Smooth muscle cell (in vitro differentiated cells): ENCODE data around the gene TRAF5. TPM values are rescaled to one million over a fixed set of nuclear protein-coding genes. Genes with fewer than 3 reads are reported as not detected.
"Not testable (repeated sequence)": the region's sequence is repeated elsewhere in the genome, so short reads cannot be mapped to it uniquely, and the experiment has no call there.

Source experiments
- DNase-seq: peaks from one replicate; lab custom pipeline; 2025; ENCODE audit not compliant: unreplicated experiment; lab: John Stamatoyannopoulos, UW
- H2AFZ ChIP-seq: fragments of 200-600 bp; sonication (generic); 2 replicates; pipeline ENCODE4 v1.6.0; 2016; ENCODE audit warnings: antibody characterized with exemption, low read depth, mild to moderate bottlenecking
- H3F3A ChIP-seq: fragments of 200-600 bp; sonication (generic); 2 replicates; pipeline ENCODE4 v1.6.0; 2017; ENCODE audit warnings: antibody characterized with exemption, low read depth
- H3K27ac ChIP-seq: fragments of 200-600 bp; sonication (generic); 2 replicates; pipeline ENCODE4 v1.5.1; 2016; ENCODE audit warnings: low read depth, mild to moderate bottlenecking
- H3K27me3 ChIP-seq: fragments of 200-600 bp; sonication (generic); 2 replicates; pipeline ENCODE4 v1.6.1; 2016; ENCODE audit warnings: low read depth, mild to moderate bottlenecking
- H3K36me3 ChIP-seq: fragments of 200-600 bp; sonication (generic); 2 replicates; pipeline ENCODE4 v1.5.1; 2016; ENCODE audit warnings: low read depth
- H3K4me1 ChIP-seq: fragments of 200-600 bp; sonication (generic); 2 replicates; pipeline ENCODE4 v1.5.1; 2016; ENCODE audit warnings: low read depth
- H3K4me2 ChIP-seq: fragments of 200-600 bp; sonication (generic); 2 replicates; pipeline ENCODE4 v1.6.0; 2016; ENCODE audit warnings: mild to moderate bottlenecking
- H3K4me3 ChIP-seq: fragments of 200-600 bp; sonication (generic); 2 replicates; pipeline ENCODE4 v1.5.1; 2016; ENCODE audit warnings: mild to moderate bottlenecking
- H3K79me2 ChIP-seq: fragments of 200-600 bp; sonication (generic); 2 replicates; pipeline ENCODE4 v1.6.0; 2016; ENCODE audit warnings: low read depth, mild to moderate bottlenecking
- H3K9ac ChIP-seq: fragments of 200-600 bp; sonication (generic); 2 replicates; pipeline ENCODE4 v1.6.0; 2016; ENCODE audit warnings: low read depth
- H3K9me3 ChIP-seq: fragments of 200-600 bp; sonication (generic); replicated peaks from 2 replicates; pipeline ENCODE4 v1.5.1; 2016; ENCODE audit warnings: low read depth
- H4K20me1 ChIP-seq: fragments of 200-600 bp; sonication (generic); 2 replicates; pipeline ENCODE4 v1.6.0; 2016; ENCODE audit warnings: low read depth
- CTCF ChIP-seq: fragments of 200-600 bp; sonication (generic); IDR thresholded peaks from 2 replicates; pipeline ENCODE4 v1.5.1; 2017; ENCODE audit warnings: borderline replicate concordance, mild to moderate bottlenecking, antibody characterized with exemption; ENCODE audit not compliant: insufficient read depth, poor library complexity, severe bottlenecking
- WGBS: methylation state at CpG from one replicate; pipeline ENCODE4 v1.1.7; 2016; ENCODE audit warnings: low lambda C conversion rate; 5-methylcytosine and 5-hydroxymethylcytosine counted together
- polyA plus RNA-seq: library from polyadenylated mRNA; unstranded; fragments of >200 nt; fragmentation: Nextera tagmentation; extraction: Ambion mirVana; gene quantifications from 2 replicates; pipeline ENCODE4 v1.2.1, GENCODE V29; 2016
- total RNA-seq: library from RNA; depleted of rRNA; stranded (reverse); fragments of >200 nt; gene quantifications from 2 replicates; pipeline ENCODE4 v1.2.3, GENCODE V29; 2014

TRAF5 gene
- total and polyA plus RNA-seq, 2 experiments from 2014 or later = 6.1 to 15.0 TPM

- H3K4me2 ChIP-seq, H3K36me3 ChIP-seq, H3F3A ChIP-seq, DNase-seq, H3K4me3 ChIP-seq, H3K4me1 ChIP-seq, H4K20me1 ChIP-seq, H3K9me3 ChIP-seq, H3K79me2 ChIP-seq, H2AFZ ChIP-seq, H3K9ac ChIP-seq, H3K27ac ChIP-seq: not testable (repeated sequence)
- 90% methylated on average over 1 of the region's 1 CpG for WGBS
- peaks cover 21% of the 10 kb centered on the region for H3K27me3 ChIP-seq
These were observed 75.1 kb downstream of the TRAF5 start for GRCh38 chr1:211401751-211402150.

- not testable (repeated sequence) for H3K9ac ChIP-seq, H3K27me3 ChIP-seq, H3K36me3 ChIP-seq, H3K79me2 ChIP-seq, H3F3A ChIP-seq, H2AFZ ChIP-seq, H3K4me2 ChIP-seq, H3K4me1 ChIP-seq, H3K27ac ChIP-seq, DNase-seq, H3K4me3 ChIP-seq, H4K20me1 ChIP-seq, H3K9me3 ChIP-seq
- 98% methylated on average over 3 of the region's 3 CpGs for WGBS
These were observed 79.5 kb downstream of the TRAF5 start for GRCh38 chr1:211406086-211406485.

- not testable (repeated sequence) for H3F3A ChIP-seq, H3K27ac ChIP-seq, H3K9me3 ChIP-seq, H3K36me3 ChIP-seq, H3K4me3 ChIP-seq, H3K4me1 ChIP-seq, DNase-seq, H3K27me3 ChIP-seq, H3K9ac ChIP-seq, H3K79me2 ChIP-seq, H3K4me2 ChIP-seq, H2AFZ ChIP-seq, H4K20me1 ChIP-seq
- 96% methylated on average over 7 of the region's 7 CpGs for WGBS
These were observed 81.1 kb downstream of the TRAF5 start for GRCh38 chr1:211407749-211408148.

GRCh38 chr1:211411639-211412038, 85.0 kb downstream of the TRAF5 start:
- 100% methylated on average over 3 of the region's 3 CpGs for WGBS
- Histone ChIP-seq H3K27me3 (no peaks in the 10 kb centered on the region), H3K4me3 (no peak overlapping the region), H3K36me3 (no peaks in the 10 kb centered on the region), H3K27ac (no peak overlapping the region), H2AFZ (no peak overlapping the region), H3K4me2 (no peak overlapping the region), H3K9me3 (no peaks in the 10 kb centered on the region), H3K9ac (no peak overlapping the region), H3K4me1 (peaks cover 3% of the 10 kb centered on the region), H4K20me1 (no peaks in the 10 kb centered on the region), H3K79me2 (no peaks in the 10 kb centered on the region), H3F3A (peaks cover 8% of the 10 kb centered on the region)
- no peak for TF ChIP-seq CTCF
- DNase-seq = no peak

GRCh38 chr1:211415700-211416099, 89.1 kb downstream of the TRAF5 start:
- Histone ChIP-seq H3K27ac (no peak overlapping the region), H3K9me3 (no peaks in the 10 kb centered on the region), H3F3A (peaks cover 8% of the 10 kb centered on the region), H3K4me3 (peak overlapping the region; percentile 49), H3K4me2 (peak overlapping the region; percentile 83), H3K36me3 (no peaks in the 10 kb centered on the region), H3K79me2 (no peaks in the 10 kb centered on the region), H2AFZ (peak overlapping the region; percentile 79), H3K4me1 (peaks cover 3% of the 10 kb centered on the region), H3K9ac (no peak overlapping the region), H4K20me1 (no peaks in the 10 kb centered on the region), H3K27me3 (no peaks in the 10 kb centered on the region)
- WGBS = 89% methylated on average over 2 of the region's 2 CpGs
- TF ChIP-seq CTCF = no peak
- no peak for DNase-seq

GRCh38 chr1:211416246-211416627, 89.6 kb downstream of the TRAF5 start:
- H3K4me1 ChIP-seq, H4K20me1 ChIP-seq, DNase-seq, H3K9ac ChIP-seq, H3F3A ChIP-seq, H3K79me2 ChIP-seq, H3K9me3 ChIP-seq, H3K27me3 ChIP-seq, H3K36me3 ChIP-seq, H3K27ac ChIP-seq: not testable (repeated sequence)
- Histone ChIP-seq H3K4me3 (peak overlapping the region; percentile 49), H2AFZ (peak overlapping the region; percentile 79), H3K4me2 (peak overlapping the region; percentile 83)
- WGBS = 5% methylated on average over 38 of the region's 43 CpGs

GRCh38 chr1:211416628-211417323, 90.1 kb downstream of the TRAF5 start:
- not testable (repeated sequence) for H3K9ac ChIP-seq, H3K79me2 ChIP-seq, H3K27me3 ChIP-seq, H4K20me1 ChIP-seq, H3K9me3 ChIP-seq, H3F3A ChIP-seq, H3K4me1 ChIP-seq, H3K36me3 ChIP-seq, DNase-seq
- Histone ChIP-seq H3K27ac (peak overlapping the region; percentile 47), H3K4me3 (peak overlapping the region; percentile 49), H2AFZ (peak overlapping the region; percentile 42), H3K4me2 (peak overlapping the region; percentile 83)
- WGBS = 15% methylated on average over 34 of the region's 46 CpGs
